ENCODE results near the gene ZNF213. TPM values are rescaled to one million over a fixed set of nuclear protein-coding genes. Genes with fewer than 3 reads are reported as not detected.

Gene ZNF213
- total and polyA plus RNA-seq, 7 donors, result 7.9 to 19.1 (median 9.3) TPM

DNA sequence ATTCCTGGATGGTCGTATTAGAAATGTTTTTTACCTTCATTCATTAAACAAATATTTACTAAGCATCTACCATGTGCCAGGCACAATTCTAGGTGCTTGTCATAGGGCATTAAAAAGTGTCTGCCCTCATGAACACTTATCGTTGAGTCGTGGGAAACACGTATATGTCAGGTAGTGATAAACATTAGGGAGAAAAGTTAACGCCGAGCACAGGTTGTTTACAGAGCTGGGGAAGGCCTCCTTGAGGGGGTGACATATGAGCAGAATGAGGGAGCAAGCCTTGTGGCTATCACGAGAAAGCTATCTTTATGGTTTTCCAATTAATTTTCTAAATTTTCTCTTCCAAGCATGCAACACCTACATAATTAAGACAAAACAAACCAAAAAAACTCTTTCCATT lies 985 bp upstream of the ZNF213 start:
- Histone ChIP-seq H3K36me3 (ENCODE audit: insufficient read depth in 1 of 2, low read depth in 1 of 2) (peaks cover 0 to 33% of the 10 kb centered on the region in 2 donors), H3K4me3 (peak overlapping the region; percentile 99), H3K4me1 (peaks cover 36% of the 10 kb centered on the region), H3K27me3 (ENCODE audit: insufficient read depth in 3 of 3, low read length in 2 of 3) (no peaks in the 10 kb centered on the region), H3K9me3 (no peaks in the 10 kb centered on the region), H3K27ac (peak overlapping the region; percentile 94)
- 10 to 15% (median 13%) methylated on average over 7 of the region's 7 CpGs for WGBS, 3 donors
- intact Hi-C loops (cut with DNase I), result no loop called here
- DNase-seq (no peak), ATAC-seq (no peak)
- no peak for TF ChIP-seq CTCF (IDR thresholded peaks at IDR 0.05)

DNA sequence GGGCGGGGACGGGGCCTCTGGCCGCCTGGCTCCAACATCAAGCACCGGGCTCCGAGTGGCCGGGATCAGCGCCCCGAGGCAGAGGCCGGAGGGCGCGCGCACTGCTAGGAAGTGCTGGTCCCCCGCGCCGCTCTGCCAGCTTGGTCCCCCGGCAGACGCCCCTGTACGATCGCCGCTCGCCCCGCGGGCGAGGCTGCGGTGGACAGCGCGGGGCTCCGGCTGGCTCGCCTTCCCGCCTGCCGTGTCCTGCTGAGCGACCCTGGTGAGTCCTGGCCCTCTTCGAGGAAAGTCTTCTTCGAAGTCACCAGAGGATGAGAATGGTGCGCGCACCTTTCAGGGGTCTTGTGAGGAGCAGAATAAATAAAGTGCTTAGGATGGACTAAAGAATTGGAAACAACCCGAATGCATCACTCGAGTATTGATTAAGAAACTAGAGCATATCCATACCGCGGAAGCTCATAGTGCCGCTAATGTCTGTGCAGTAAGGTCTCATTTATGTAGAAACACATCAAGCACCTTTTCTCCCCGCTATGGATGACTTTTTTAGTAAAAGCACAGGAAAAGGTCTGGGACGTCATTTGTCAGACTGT lies 392 bp downstream of the ZNF213 start:
- peaks cover 0 to 43% of the 10 kb centered on the region in 2 donors for H3K36me3 ChIP-seq (ENCODE audit: insufficient read depth in 1 of 2, low read depth in 1 of 2)
- H3K4me3 ChIP-seq, result peak overlapping the region; percentile 99
- peaks cover 23% of the 10 kb centered on the region for H3K4me1 ChIP-seq
- no peaks in the 10 kb centered on the region for H3K27me3 ChIP-seq (ENCODE audit: insufficient read depth in 3 of 3, low read length in 2 of 3)
- intact Hi-C loops (cut with DNase I), result no loop called here
- ATAC-seq (peak in 1 of 4 donors; percentile 57), DNase-seq (no peak)
- peak overlapping the region; percentile 94 for H3K27ac ChIP-seq
- H3K9me3 ChIP-seq, result no peaks in the 10 kb centered on the region
- WGBS, 3 donors, result 1% methylated on average over 22 to 43 of the region's 43 CpGs
- TF ChIP-seq CTCF (IDR thresholded peaks at IDR 0.05), result no peak

DNA sequence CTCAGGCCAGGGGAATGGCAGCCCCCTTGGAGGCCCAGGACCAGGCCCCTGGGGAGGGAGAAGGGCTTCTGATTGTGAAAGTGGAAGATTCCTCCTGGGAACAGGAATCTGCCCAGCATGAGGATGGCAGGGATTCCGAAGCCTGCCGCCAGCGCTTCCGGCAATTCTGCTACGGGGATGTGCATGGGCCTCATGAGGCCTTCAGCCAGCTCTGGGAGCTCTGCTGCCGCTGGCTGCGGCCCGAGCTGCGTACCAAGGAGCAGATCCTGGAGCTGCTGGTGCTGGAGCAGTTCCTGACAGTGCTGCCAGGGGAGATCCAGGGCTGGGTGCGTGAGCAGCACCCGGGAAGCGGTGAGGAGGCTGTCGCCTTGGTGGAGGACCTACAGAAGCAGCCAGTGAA lies 2.4 kb downstream of the ZNF213 start:
- no peak for DNase-seq
- intact Hi-C loops (cut with DNase I), result no loop called here
- no peak for ATAC-seq
- no peak for TF ChIP-seq CTCF (IDR thresholded peaks at IDR 0.05)
- no peak overlapping the region for H3K4me3 ChIP-seq
- H3K27ac ChIP-seq, result no peak overlapping the region
- H3K27me3 ChIP-seq (ENCODE audit: insufficient read depth in 3 of 3, low read length in 2 of 3), result no peaks in the 10 kb centered on the region
- 83 to 91% (median 88%) methylated on average over 13 of the region's 13 CpGs for WGBS, 3 donors
- H3K4me1 ChIP-seq, result peaks cover 23% of the 10 kb centered on the region
- no peaks in the 10 kb centered on the region for H3K9me3 ChIP-seq
- H3K36me3 ChIP-seq (ENCODE audit: insufficient read depth in 1 of 2, low read depth in 1 of 2), result peaks cover 0 to 39% of the 10 kb centered on the region in 2 donors

- no peak overlapping the region for H3K27ac ChIP-seq
- H3K4me1 ChIP-seq, result peaks cover 23% of the 10 kb centered on the region
- WGBS, 3 donors, result 84 to 87% (median 87%) methylated on average over 21 of the region's 21 CpGs
- H3K36me3 ChIP-seq (ENCODE audit: insufficient read depth in 1 of 2, low read depth in 1 of 2), result peaks cover 0 to 39% of the 10 kb centered on the region in 2 donors
- H3K4me3 ChIP-seq, result no peak overlapping the region
- intact Hi-C loops (cut with DNase I), result no loop called here
- no peaks in the 10 kb centered on the region for H3K27me3 ChIP-seq (ENCODE audit: insufficient read depth in 3 of 3, low read length in 2 of 3)
- ATAC-seq (no peak), DNase-seq (no peak)
- no peaks in the 10 kb centered on the region for H3K9me3 ChIP-seq
- TF ChIP-seq CTCF (IDR thresholded peaks at IDR 0.05), result no peak
Observed at GRCh38 chr16:3138342-3138741, 3.5 kb downstream of the ZNF213 start.
